Skeletal muscle tissue (tissue), 4 donors: ENCODE data around the gene DSCAML1. TPM values are rescaled to one million over a fixed set of nuclear protein-coding genes. Genes with fewer than 3 reads are reported as not detected.

ENCODE experiments used
- H3K27ac ChIP-seq: one replicate; pipeline ENCODE4 v1.7.0; 2013; ENCODE audit warnings: mild to moderate bottlenecking, low read depth, low read length, inconsistent platforms
- H3K27me3 ChIP-seq, 3 donors: one replicate each; pipeline ENCODE4 v1.7.0; 2013; ENCODE audit warnings: low read length in 3 of 3; ENCODE audit not compliant: control insufficient read depth in 3 of 3, insufficient read depth in 3 of 3
- H3K36me3 ChIP-seq, 3 donors: one replicate each; pipeline ENCODE4 v1.7.0; 2013; ENCODE audit warnings: low read length in 3 of 3; ENCODE audit not compliant: control insufficient read depth in 3 of 3, insufficient read depth in 3 of 3
- H3K4me1 ChIP-seq, 3 donors: one replicate each; pipeline ENCODE4 v1.7.0; 2013; ENCODE audit warnings: low read length in 3 of 3, mild to moderate bottlenecking in 3 of 3; ENCODE audit not compliant: control insufficient read depth in 3 of 3, insufficient read depth in 3 of 3
- H3K4me3 ChIP-seq, 3 donors: one replicate each; pipeline ENCODE4 v1.7.0; 2013; ENCODE audit warnings: low read length in 3 of 3
- H3K9ac ChIP-seq, 3 donors: one replicate each; pipeline ENCODE4 v1.7.0; 2013; ENCODE audit warnings: low read length in 3 of 3, mild to moderate bottlenecking in 3 of 3, moderate library complexity in 2 of 3, low read depth in 1 of 3
- H3K9me3 ChIP-seq, 3 donors: one replicate each; pipeline ENCODE4 v1.7.0; 2013; ENCODE audit warnings: low read length in 3 of 3; ENCODE audit not compliant: control insufficient read depth in 3 of 3
- total RNA-seq: library from RNA; depleted of rRNA; stranded (reverse); fragments of >200 nt; gene quantifications from one replicate; pipeline ENCODE4 v1.2.3, GENCODE V29; 2014
- donor health status: Osteomylitis.

DSCAML1 gene
- total RNA-seq, 1 donor from 2014 or later = 0.52 TPM

- no peak overlapping the region for H3K9ac ChIP-seq
- H3K36me3 ChIP-seq = no peaks in the 10 kb centered on the region
- H3K4me3 ChIP-seq = no peak overlapping the region
- H3K4me1 ChIP-seq = no peaks in the 10 kb centered on the region
- peaks cover 0 to 3% (median under 1%) of the 10 kb centered on the region in 3 donors for H3K27me3 ChIP-seq
- H3K27ac ChIP-seq = no peak overlapping the region
- H3K9me3 ChIP-seq = no peaks in the 10 kb centered on the region
Observed at GRCh38 chr11:117731722-117732290, 65.2 kb downstream of the DSCAML1 start.

- Histone ChIP-seq H3K27me3 (peaks cover 0 to 6% (median 4%) of the 10 kb centered on the region in 3 donors), H3K9ac (no peak overlapping the region), H3K36me3 (no peaks in the 10 kb centered on the region), H3K4me1 (no peaks in the 10 kb centered on the region), H3K9me3 (no peaks in the 10 kb centered on the region), H3K27ac (no peak overlapping the region), H3K4me3 (no peak overlapping the region)
Observed at GRCh38 chr11:117730208-117730800, 66.7 kb downstream of the DSCAML1 start.

- no peaks in the 10 kb centered on the region for H3K9me3 ChIP-seq
- H3K27ac ChIP-seq = no peak overlapping the region
- H3K27me3 ChIP-seq = peaks cover 0 to 18% (median 9%) of the 10 kb centered on the region in 3 donors
- no peak overlapping the region for H3K4me3 ChIP-seq
- no peaks in the 10 kb centered on the region for H3K36me3 ChIP-seq
- H3K4me1 ChIP-seq = no peaks in the 10 kb centered on the region
- H3K9ac ChIP-seq = no peak overlapping the region
Observed at GRCh38 chr11:117725048-117725734, 71.8 kb downstream of the DSCAML1 start.

GRCh38 chr11:117724621-117725020 lies 72.4 kb downstream of the DSCAML1 start:
- no peak overlapping the region for H3K4me3 ChIP-seq
- peaks cover 0 to 18% (median 15%) of the 10 kb centered on the region in 3 donors for H3K27me3 ChIP-seq
- no peaks in the 10 kb centered on the region for H3K9me3 ChIP-seq
- H3K9ac ChIP-seq = no peak overlapping the region
- H3K4me1 ChIP-seq = no peaks in the 10 kb centered on the region
- H3K27ac ChIP-seq = no peak overlapping the region
- H3K36me3 ChIP-seq = no peaks in the 10 kb centered on the region

GRCh38 chr11:117724104-117724503 lies 72.9 kb downstream of the DSCAML1 start:
- H3K9me3 ChIP-seq = no peaks in the 10 kb centered on the region
- no peaks in the 10 kb centered on the region for H3K36me3 ChIP-seq
- H3K9ac ChIP-seq = no peak overlapping the region
- no peak overlapping the region for H3K27ac ChIP-seq
- no peak overlapping the region for H3K4me3 ChIP-seq
- no peaks in the 10 kb centered on the region for H3K4me1 ChIP-seq
- peaks cover 0 to 18% (median 18%) of the 10 kb centered on the region in 3 donors for H3K27me3 ChIP-seq

GRCh38 chr11:117723277-117724024 lies 73.6 kb downstream of the DSCAML1 start:
- Histone ChIP-seq H3K4me1 (no peaks in the 10 kb centered on the region), H3K9me3 (no peaks in the 10 kb centered on the region)

GRCh38 chr11:117722082-117722481 lies 74.9 kb downstream of the DSCAML1 start:
- Histone ChIP-seq H3K4me3 (no peak overlapping the region), H3K9ac (no peak overlapping the region), H3K27me3 (peaks cover 6 to 30% (median 22%) of the 10 kb centered on the region in 3 donors), H3K9me3 (no peaks in the 10 kb centered on the region), H3K27ac (no peak overlapping the region), H3K4me1 (no peaks in the 10 kb centered on the region), H3K36me3 (no peaks in the 10 kb centered on the region)

More at GRCh38 chr11:117723277-117724024, 73.6 kb downstream of the DSCAML1 start:
- no peak overlapping the region for H3K4me3 ChIP-seq
- H3K36me3 ChIP-seq = no peaks in the 10 kb centered on the region
- H3K27me3 ChIP-seq = peaks cover 0 to 18% (median 18%) of the 10 kb centered on the region in 3 donors
- H3K27ac ChIP-seq = no peak overlapping the region
- H3K9ac ChIP-seq = no peak overlapping the region

GRCh38 chr11:117720061-117720511 lies 76.9 kb downstream of the DSCAML1 start:
- Histone ChIP-seq H3K27me3 (peaks cover 8 to 28% (median 21%) of the 10 kb centered on the region in 3 donors), H3K9me3 (no peaks in the 10 kb centered on the region), H3K9ac (no peak overlapping the region), H3K36me3 (no peaks in the 10 kb centered on the region), H3K4me3 (no peak overlapping the region), H3K4me1 (no peaks in the 10 kb centered on the region), H3K27ac (no peak overlapping the region)

- no peaks in the 10 kb centered on the region for H3K4me1 ChIP-seq
- no peak overlapping the region for H3K4me3 ChIP-seq
- peaks cover 8 to 22% (median 21%) of the 10 kb centered on the region in 3 donors for H3K27me3 ChIP-seq
- no peaks in the 10 kb centered on the region for H3K36me3 ChIP-seq
- H3K9ac ChIP-seq = no peak overlapping the region
- no peak overlapping the region for H3K27ac ChIP-seq
- H3K9me3 ChIP-seq = no peaks in the 10 kb centered on the region
Observed at GRCh38 chr11:117719480-117719879, 77.5 kb downstream of the DSCAML1 start.
